DOHH2 (cell line): ENCODE results near the gene RNF39.
A peak's percentile ranks its signal among the peaks of the same experiment; 100 is the strongest.

ENCODE experiments used
- H3F3A ChIP-seq: fragments of 200-600 bp; sonication (generic), shearing (Covaris generic); 2 replicates; pipeline ENCODE4 v1.6.0; 2016; ENCODE audit warnings: antibody characterized with exemption, mild to moderate bottlenecking; ENCODE audit not compliant: control insufficient read depth, insufficient read depth
- H3K27ac ChIP-seq: fragments of 200-600 bp; sonication (generic); 2 replicates; pipeline ENCODE4 v1.5.1; 2014; ENCODE audit warnings: low read depth, mild to moderate bottlenecking, low read length, moderate library complexity
- H3K27me3 ChIP-seq: fragments of 200-600 bp; sonication (generic); 2 replicates; pipeline ENCODE4 v1.6.1; 2014; ENCODE audit warnings: mild to moderate bottlenecking, low read length, mixed read lengths; ENCODE audit not compliant: control insufficient read depth
- H3K36me3 ChIP-seq: fragments of 200-600 bp; sonication (generic); 2 replicates; pipeline ENCODE4 v1.6.1; 2014; ENCODE audit warnings: mild to moderate bottlenecking, low read length, moderate library complexity, mixed read lengths; ENCODE audit not compliant: control insufficient read depth
- H3K4me1 ChIP-seq: fragments of 200-600 bp; sonication (generic); 2 replicates; pipeline ENCODE4 v1.6.1; 2014; ENCODE audit warnings: mild to moderate bottlenecking, low read length, mixed read lengths; ENCODE audit not compliant: control insufficient read depth
- H3K4me2 ChIP-seq: fragments of 200-600 bp; sonication (generic); 2 replicates; pipeline ENCODE4 v1.6.0; 2014; ENCODE audit warnings: mild to moderate bottlenecking, low read length, moderate library complexity
- H3K4me3 ChIP-seq: fragments of 200-600 bp; sonication (generic); 2 replicates; pipeline ENCODE4 v1.5.1; 2014; ENCODE audit warnings: mild to moderate bottlenecking, low read length, mixed read lengths
- H3K79me2 ChIP-seq: fragments of 200-600 bp; sonication (generic); 2 replicates; pipeline ENCODE4 v1.6.1; 2014; ENCODE audit warnings: mild to moderate bottlenecking, low read length, mixed read lengths; ENCODE audit not compliant: control insufficient read depth
- H3K9me2 ChIP-seq: fragments of 200-600 bp; sonication (generic); replicated peaks from 2 replicates; pipeline ENCODE4 v1.6.1; 2014; ENCODE audit warnings: mild to moderate bottlenecking, low read length, mixed read lengths; ENCODE audit not compliant: control insufficient read depth
- H3K9me3 ChIP-seq: fragments of 200-600 bp; sonication (generic); 2 replicates; pipeline ENCODE4 v1.6.1; 2014; ENCODE audit warnings: antibody characterized with exemption, low read length, mixed read lengths; ENCODE audit not compliant: control insufficient read depth, insufficient read depth
- H4K20me1 ChIP-seq: fragments of 200-600 bp; sonication (generic); 2 replicates; pipeline ENCODE4 v1.6.0; 2014; ENCODE audit warnings: low read depth, mild to moderate bottlenecking, antibody characterized with exemption, low read length, moderate library complexity; ENCODE audit not compliant: control insufficient read depth, insufficient read depth
- EZH2phosphoT487 ChIP-seq: fragments of 200-600 bp; sonication (generic); IDR thresholded peaks from 2 replicates; pipeline ENCODE4 v1.6.1; 2017; ENCODE audit warnings: borderline replicate concordance, mild to moderate bottlenecking, antibody characterized with exemption, low read length, moderate library complexity, mixed read lengths
- TF ChIP-seq, protein P1 (sequence below): fragments of 200-600 bp; sonication (generic); IDR thresholded peaks from one replicate; pipeline ENCODE4 v1.5.1; 2014; ENCODE audit warnings: antibody characterized with exemption, mild to moderate bottlenecking, low read depth, low read length; ENCODE audit not compliant: poor library complexity, severe bottlenecking

RNF39 gene

GRCh38 chr6:30103872-30104179 lies 28.3 kb upstream of the RNF39 start:
- H3K4me3 ChIP-seq: no peak overlapping the region
- H3K4me2 ChIP-seq: peak overlapping the region; percentile 75; the same call in 1 of the 2 replicates
- H4K20me1 ChIP-seq: no peaks in the 10 kb centered on the region
- TF ChIP-seq, protein P1, sequence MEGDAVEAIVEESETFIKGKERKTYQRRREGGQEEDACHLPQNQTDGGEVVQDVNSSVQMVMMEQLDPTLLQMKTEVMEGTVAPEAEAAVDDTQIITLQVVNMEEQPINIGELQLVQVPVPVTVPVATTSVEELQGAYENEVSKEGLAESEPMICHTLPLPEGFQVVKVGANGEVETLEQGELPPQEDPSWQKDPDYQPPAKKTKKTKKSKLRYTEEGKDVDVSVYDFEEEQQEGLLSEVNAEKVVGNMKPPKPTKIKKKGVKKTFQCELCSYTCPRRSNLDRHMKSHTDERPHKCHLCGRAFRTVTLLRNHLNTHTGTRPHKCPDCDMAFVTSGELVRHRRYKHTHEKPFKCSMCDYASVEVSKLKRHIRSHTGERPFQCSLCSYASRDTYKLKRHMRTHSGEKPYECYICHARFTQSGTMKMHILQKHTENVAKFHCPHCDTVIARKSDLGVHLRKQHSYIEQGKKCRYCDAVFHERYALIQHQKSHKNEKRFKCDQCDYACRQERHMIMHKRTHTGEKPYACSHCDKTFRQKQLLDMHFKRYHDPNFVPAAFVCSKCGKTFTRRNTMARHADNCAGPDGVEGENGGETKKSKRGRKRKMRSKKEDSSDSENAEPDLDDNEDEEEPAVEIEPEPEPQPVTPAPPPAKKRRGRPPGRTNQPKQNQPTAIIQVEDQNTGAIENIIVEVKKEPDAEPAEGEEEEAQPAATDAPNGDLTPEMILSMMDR: no peak
- TF ChIP-seq EZH2phosphoT487: no peak
- H3K27me3 ChIP-seq: peaks cover 60% of the 10 kb centered on the region
- H3K9me3 ChIP-seq: no peaks in the 10 kb centered on the region
- no peaks in the 10 kb centered on the region for H3K36me3 ChIP-seq
- no peaks in the 10 kb centered on the region for H3K9me2 ChIP-seq
- no peaks in the 10 kb centered on the region for H3K79me2 ChIP-seq
- H3K27ac ChIP-seq: no peak overlapping the region
- peaks cover 4% of the 10 kb centered on the region; the same call in 1 of the 2 replicates for H3F3A ChIP-seq
- peaks cover 31% of the 10 kb centered on the region for H3K4me1 ChIP-seq

GRCh38 chr6:30102970-30103871 lies 27.7 kb upstream of the RNF39 start:
- H3K4me3 ChIP-seq: peak overlapping the region; percentile 55
- peak overlapping the region; percentile 75 for H3K4me2 ChIP-seq
- TF ChIP-seq, protein P1: peak; percentile 88
- no peak for TF ChIP-seq EZH2phosphoT487
- H3K27me3 ChIP-seq: peaks cover 64% of the 10 kb centered on the region
- H3K79me2 ChIP-seq: no peaks in the 10 kb centered on the region
- H3F3A ChIP-seq: peaks cover 4% of the 10 kb centered on the region; the same call in 1 of the 2 replicates
- H4K20me1 ChIP-seq: no peaks in the 10 kb centered on the region
- no peaks in the 10 kb centered on the region for H3K36me3 ChIP-seq
- peaks cover 31% of the 10 kb centered on the region for H3K4me1 ChIP-seq
- H3K27ac ChIP-seq: no peak overlapping the region
- H3K9me2 ChIP-seq: no peaks in the 10 kb centered on the region
- H3K9me3 ChIP-seq: no peaks in the 10 kb centered on the region

GRCh38 chr6:30102414-30102969 lies 26.9 kb upstream of the RNF39 start:
- TF ChIP-seq, protein P1: no peak
- TF ChIP-seq EZH2phosphoT487: no peak
- Histone ChIP-seq H3K27ac (no peak overlapping the region), H3K4me1 (peaks cover 31% of the 10 kb centered on the region), H3K36me3 (no peaks in the 10 kb centered on the region), H3K27me3 (peaks cover 61% of the 10 kb centered on the region), H3K79me2 (no peaks in the 10 kb centered on the region), H3K9me3 (no peaks in the 10 kb centered on the region), H3K4me3 (peak overlapping the region; percentile 57), H3F3A (peaks cover 4% of the 10 kb centered on the region; the same call in 1 of the 2 replicates), H3K9me2 (no peaks in the 10 kb centered on the region), H4K20me1 (no peaks in the 10 kb centered on the region), H3K4me2 (peak overlapping the region; percentile 75)
